Peyer's patch (tissue), 4 donors: ENCODE data around the gene CHST11. TPM values are rescaled to one million over a fixed set of nuclear protein-coding genes. Genes with fewer than 3 reads are reported as not detected.

Experiments
- DNase-seq, 3 donors: peaks; one replicate each; pipeline ENCODE4 v3.0.0-alpha.2; 2017 to 2019
- H3K27ac ChIP-seq, 4 donors: fragments of 200-600 bp; sonication (generic); one replicate each; pipeline ENCODE4 v1.5.1; 2016 to 2019
- H3K27me3 ChIP-seq, 2 donors: fragments of 200-600 bp; sonication (generic); one replicate each; pipeline ENCODE4 v1.5.1; 2019
- H3K36me3 ChIP-seq, 3 donors: fragments of 200-600 bp; sonication (generic); one replicate each; pipeline ENCODE4 v1.5.1; 2016 to 2019
- H3K4me1 ChIP-seq, 4 donors: fragments of 200-600 bp; sonication (generic); one replicate each; pipeline ENCODE4 v1.5.1; 2016 to 2019
- H3K4me3 ChIP-seq, 4 donors: fragments of 200-600 bp; sonication (generic); 1 replicate in 3 of 4; 2 replicates in 1 of 4; pipeline ENCODE4 v1.5.1; 2016 to 2019; ENCODE audit warnings: mild to moderate bottlenecking in 1 of 4
- H3K9me3 ChIP-seq, 4 donors: fragments of 200-600 bp; sonication (generic); one replicate each; pipeline ENCODE4 v1.5.1; 2016 to 2019; ENCODE audit warnings: mild to moderate bottlenecking in 1 of 4
- POLR2A ChIP-seq, 2 donors: fragments of 450-650 bp; IDR thresholded peaks; one replicate each; pipeline ENCODE4 v1.5.1; 2017; ENCODE audit warnings: antibody characterized with exemption in 2 of 2, mild to moderate bottlenecking in 2 of 2, moderate library complexity in 2 of 2
- total RNA-seq, 4 donors: library from RNA; depleted of rRNA; stranded (reverse); fragments of >200 nt; gene quantifications; one replicate each; pipeline ENCODE4 v1.1.0, GENCODE V29; 2016
- TF ChIP-seq, protein P1 (sequence below), 6 experiments: fragments of 450-650 bp in 4 of 6; fragments of 200-600 bp in 2 of 6; sonication (generic) in 1 of 6; IDR thresholded peaks; one replicate each; pipeline ENCODE4 v1.5.1; 2017 to 2019; ENCODE audit warnings: antibody characterized with exemption in 6 of 6, mild to moderate bottlenecking in 3 of 6, moderate library complexity in 1 of 6

The CHST11 gene
- total RNA-seq, 4 donors from 2014 or later: 9.9 to 119 (median 15.6) TPM

DNA sequence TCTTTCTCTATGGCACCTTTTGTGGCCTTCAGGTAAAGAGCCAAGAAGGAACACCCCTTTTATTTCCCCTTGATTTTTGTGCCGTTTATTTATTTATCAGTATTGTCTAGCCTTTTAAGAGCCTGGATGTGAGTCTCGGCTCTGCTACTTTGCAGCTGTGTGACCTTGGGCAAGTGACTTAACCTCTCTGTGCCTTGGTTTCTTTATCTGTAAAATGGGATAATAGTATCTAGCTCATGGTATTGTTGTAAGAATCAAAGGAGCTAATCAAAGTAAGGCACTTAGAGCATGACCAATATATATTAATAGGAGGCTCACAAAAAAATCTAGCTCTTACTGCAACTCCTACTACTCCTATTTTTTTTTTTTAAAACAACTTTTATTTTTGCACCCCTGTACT lies 179.7 kb downstream of the CHST11 start:
- no peaks in the 10 kb centered on the region for H3K4me1 ChIP-seq
- DNase-seq: no peak
- no peaks in the 10 kb centered on the region for H3K36me3 ChIP-seq
- no peak overlapping the region for H3K4me3 ChIP-seq
- TF ChIP-seq POLR2A (IDR thresholded peaks at IDR 0.05): no peak
- TF ChIP-seq, protein P1, sequence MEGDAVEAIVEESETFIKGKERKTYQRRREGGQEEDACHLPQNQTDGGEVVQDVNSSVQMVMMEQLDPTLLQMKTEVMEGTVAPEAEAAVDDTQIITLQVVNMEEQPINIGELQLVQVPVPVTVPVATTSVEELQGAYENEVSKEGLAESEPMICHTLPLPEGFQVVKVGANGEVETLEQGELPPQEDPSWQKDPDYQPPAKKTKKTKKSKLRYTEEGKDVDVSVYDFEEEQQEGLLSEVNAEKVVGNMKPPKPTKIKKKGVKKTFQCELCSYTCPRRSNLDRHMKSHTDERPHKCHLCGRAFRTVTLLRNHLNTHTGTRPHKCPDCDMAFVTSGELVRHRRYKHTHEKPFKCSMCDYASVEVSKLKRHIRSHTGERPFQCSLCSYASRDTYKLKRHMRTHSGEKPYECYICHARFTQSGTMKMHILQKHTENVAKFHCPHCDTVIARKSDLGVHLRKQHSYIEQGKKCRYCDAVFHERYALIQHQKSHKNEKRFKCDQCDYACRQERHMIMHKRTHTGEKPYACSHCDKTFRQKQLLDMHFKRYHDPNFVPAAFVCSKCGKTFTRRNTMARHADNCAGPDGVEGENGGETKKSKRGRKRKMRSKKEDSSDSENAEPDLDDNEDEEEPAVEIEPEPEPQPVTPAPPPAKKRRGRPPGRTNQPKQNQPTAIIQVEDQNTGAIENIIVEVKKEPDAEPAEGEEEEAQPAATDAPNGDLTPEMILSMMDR (IDR thresholded peaks at IDR 0.05): no peak
- H3K9me3 ChIP-seq: no peaks in the 10 kb centered on the region
- H3K27ac ChIP-seq: no peak overlapping the region
- no peaks in the 10 kb centered on the region for H3K27me3 ChIP-seq

DNA sequence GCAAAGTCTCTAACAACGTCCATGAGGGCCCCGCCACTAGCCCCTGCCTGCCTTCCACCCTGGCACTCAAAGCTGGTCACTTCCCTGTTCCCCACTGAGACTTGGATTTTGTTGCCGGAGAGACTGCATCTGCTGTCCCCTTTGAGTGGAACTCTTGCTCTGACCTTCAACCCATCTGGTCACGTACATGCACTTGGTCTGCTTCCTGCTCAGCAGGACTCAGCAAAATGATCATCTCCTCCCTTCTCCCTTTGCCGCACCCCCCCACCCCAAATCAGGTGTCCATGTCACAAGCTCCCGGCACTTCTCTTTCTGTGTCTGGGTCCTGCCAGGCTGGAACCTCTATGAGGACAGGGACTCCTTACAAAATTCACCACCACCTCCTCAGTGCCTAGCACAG lies 180.9 kb downstream of the CHST11 start:
- no peak for DNase-seq
- H3K4me1 ChIP-seq: no peaks in the 10 kb centered on the region
- no peak for TF ChIP-seq POLR2A (IDR thresholded peaks at IDR 0.05)
- TF ChIP-seq, protein P1 (IDR thresholded peaks at IDR 0.05): no peak
- H3K27me3 ChIP-seq: no peaks in the 10 kb centered on the region
- no peaks in the 10 kb centered on the region for H3K36me3 ChIP-seq
- H3K9me3 ChIP-seq: no peaks in the 10 kb centered on the region
- H3K27ac ChIP-seq: no peak overlapping the region
- H3K4me3 ChIP-seq: no peak overlapping the region

DNA sequence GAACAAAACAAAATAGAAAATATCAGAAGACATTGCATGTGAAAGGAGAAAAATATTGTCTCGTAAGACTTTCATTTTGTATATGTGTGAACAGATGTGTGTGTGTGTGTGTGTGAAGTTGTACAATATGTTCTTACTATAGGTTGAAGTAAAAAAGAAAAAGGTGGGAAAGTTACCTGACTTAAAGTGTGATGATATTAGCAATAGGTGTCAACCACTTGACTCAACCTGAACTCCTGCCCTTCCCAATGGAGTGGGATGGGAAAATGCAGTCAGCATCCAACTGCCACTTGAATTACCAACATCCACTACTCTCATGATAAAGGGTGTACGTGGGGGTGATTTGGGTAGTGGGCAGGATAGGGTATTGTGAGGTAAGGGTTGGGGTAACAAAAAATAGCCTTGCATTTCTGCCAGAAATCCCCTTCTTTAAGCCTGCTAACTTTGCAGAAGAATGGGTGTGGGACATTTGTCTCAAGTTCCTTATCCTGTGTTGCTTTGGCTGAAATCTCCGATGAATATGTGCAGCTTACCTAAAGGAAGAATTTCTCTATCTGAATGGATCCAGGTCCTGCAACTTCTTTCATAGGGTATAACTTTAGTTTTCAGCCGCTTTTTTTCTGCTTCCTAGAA lies 181.6 kb downstream of the CHST11 start:
- TF ChIP-seq, protein P1 (IDR thresholded peaks at IDR 0.05): no peak
- no peak for TF ChIP-seq POLR2A (IDR thresholded peaks at IDR 0.05)
- H3K27me3 ChIP-seq: no peaks in the 10 kb centered on the region
- H3K4me1 ChIP-seq: no peaks in the 10 kb centered on the region
- no peak overlapping the region for H3K27ac ChIP-seq
- DNase-seq: no peak
- no peaks in the 10 kb centered on the region for H3K36me3 ChIP-seq
- H3K9me3 ChIP-seq: no peaks in the 10 kb centered on the region
- H3K4me3 ChIP-seq: no peak overlapping the region

DNA sequence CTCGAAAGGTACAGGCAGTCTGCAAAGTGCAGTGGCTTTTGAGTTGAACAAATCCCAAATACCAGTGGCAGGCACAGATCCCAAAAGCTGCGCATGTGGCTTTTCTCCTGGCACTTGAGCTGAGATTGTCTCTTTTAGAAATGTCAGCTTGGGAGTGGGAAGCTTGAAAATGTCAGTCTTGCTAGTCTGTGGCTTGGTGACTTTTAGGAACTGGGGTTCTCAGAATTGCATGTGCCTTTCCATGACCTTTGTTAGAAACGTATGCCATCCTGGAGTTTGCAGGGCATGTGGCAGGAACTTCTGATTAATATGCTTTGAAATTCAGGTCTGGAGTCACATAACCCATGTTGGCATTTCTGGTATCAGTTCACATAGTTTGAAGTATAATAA lies 182.1 kb downstream of the CHST11 start:
- no peak for DNase-seq
- no peak for TF ChIP-seq POLR2A (IDR thresholded peaks at IDR 0.05)
- TF ChIP-seq, protein P1 (IDR thresholded peaks at IDR 0.05): no peak
- H3K27me3 ChIP-seq: no peaks in the 10 kb centered on the region
- H3K27ac ChIP-seq: no peak overlapping the region
- no peaks in the 10 kb centered on the region for H3K9me3 ChIP-seq
- no peaks in the 10 kb centered on the region for H3K36me3 ChIP-seq
- peaks cover 0 to 3% (median 2%) of the 10 kb centered on the region in 4 donors for H3K4me1 ChIP-seq
- H3K4me3 ChIP-seq: no peak overlapping the region

DNA sequence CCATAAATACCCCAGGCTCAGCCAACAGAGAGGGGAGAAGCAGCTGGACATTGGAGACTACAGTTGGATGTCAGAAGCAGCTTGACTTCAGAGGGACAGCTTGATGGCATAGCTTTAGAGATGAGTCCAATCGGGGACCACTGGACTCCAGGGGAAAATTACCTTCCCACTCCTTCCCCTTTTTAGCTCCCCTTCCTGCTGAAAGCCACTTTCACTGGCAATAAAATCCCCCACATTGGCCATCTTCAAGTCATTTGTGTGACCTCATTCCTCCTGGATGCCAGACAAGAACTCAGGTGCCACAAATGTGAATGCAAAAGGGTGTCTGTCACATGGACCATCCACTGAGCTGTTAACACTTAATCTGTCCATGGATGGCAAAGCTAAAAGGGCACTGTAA lies 184.2 kb downstream of the CHST11 start:
- TF ChIP-seq, protein P1 (IDR thresholded peaks at IDR 0.05): no peak
- no peak for TF ChIP-seq POLR2A (IDR thresholded peaks at IDR 0.05)

More for the DNA sequence above, 184.2 kb downstream of the CHST11 start:
- Histone ChIP-seq H3K9me3 (no peaks in the 10 kb centered on the region), H3K4me3 (no peak overlapping the region), H3K27me3 (no peaks in the 10 kb centered on the region), H3K27ac (peak overlapping the region in 1 of 4 donors; percentile 49), H3K4me1 (peaks cover 0 to 12% (median 10%) of the 10 kb centered on the region in 4 donors), H3K36me3 (no peaks in the 10 kb centered on the region)
- DNase-seq: no peak
